Activated CD4-positive, alpha-beta T cell treated with anti-CD3 and anti-CD28 coated beads, Interleukin-2, Interleukin-4, amounts not matched to agents 100 ng/mL and 50 ng/mL, durations not matched to agents 16 hours and 8 hours (primary cell): ENCODE measurements around the gene ARHGEF40.

Source experiments
- DNase-seq: peaks from one replicate; pipeline ENCODE4 v3.0.0-alpha.2; 2020; ENCODE audit warnings: low spot score

ARHGEF40 gene

DNA sequence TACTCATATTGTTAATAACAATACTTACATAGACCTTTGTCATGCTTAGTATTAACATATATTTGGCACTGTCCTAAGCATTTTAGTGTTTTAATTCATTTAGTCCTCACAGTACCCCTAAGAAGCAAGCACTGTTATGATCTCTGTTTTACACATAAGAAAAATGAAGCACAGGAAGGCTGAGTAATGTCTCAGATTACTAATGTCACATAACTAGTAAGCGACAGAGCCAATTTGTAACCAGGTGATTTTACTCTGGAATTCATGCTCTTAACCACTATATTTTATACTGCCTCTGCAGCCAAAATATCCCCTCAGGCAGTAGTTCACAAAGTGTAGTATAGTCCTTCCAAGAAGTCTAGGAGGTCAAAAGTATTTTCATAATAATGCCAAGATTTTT lies 51.0 kb downstream of the ARHGEF40 start:
- DNase-seq = no peak

DNA sequence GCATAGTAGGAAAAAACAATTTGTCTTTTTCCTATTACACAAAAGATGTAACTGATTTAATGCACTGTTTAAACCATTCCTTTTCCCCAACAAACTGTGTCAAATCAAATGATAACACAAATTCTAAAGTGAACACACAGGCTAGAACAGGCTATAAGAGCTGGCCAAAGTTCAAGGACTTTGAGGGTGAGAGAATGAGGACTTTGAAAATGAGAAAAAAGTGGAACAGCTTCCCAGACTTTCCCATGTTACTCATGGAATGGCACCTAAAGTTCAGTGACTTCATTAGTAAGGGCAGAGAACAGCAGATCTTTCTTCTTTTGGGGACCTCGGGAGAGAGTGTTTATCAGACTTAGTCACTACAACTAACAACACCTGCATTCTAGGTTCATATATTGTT lies 53.3 kb downstream of the ARHGEF40 start:
- DNase-seq = no peak

DNA sequence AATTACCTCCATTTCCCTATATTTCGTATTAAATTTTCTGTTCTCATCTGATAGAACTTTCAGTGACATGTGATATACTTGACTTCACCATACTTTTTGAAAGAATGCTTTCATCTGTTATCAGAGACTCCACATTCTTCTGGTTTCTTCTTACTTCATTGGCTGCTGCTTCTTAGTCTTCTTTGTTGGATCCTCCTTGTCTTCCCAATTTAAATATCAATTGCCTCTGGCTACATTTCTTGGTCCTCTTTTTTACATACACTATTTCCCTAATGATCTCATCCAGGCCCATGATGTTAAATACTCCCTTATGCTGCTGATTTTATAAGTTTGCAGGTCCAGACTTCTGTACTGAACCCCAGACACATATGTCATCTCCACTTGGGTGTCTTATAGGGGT lies 63.8 kb downstream of the ARHGEF40 start:
- DNase-seq = no peak

DNA sequence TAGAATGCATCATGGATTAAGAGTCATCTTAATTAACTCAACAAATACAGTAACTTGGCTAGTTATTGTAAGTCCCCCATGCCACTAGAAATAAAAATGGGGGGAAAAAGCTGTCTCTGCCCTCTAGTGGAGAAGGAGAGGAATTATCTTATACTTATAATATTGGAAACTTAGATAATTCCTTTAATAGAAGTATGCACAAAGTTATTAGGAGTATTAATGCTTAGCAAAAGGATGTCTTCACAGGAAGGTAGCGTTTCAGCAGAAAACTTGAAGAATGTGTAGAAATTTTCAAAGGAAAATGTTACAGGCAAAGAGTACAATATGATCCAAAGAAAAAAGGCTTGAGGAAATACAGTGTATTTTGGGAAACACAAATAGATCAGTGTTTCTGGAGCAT lies 65.9 kb downstream of the ARHGEF40 start:
- DNase-seq = peak; percentile 9
